Measurements from ENCODE around the gene LAMP5.

LAMP5 gene

DNA sequence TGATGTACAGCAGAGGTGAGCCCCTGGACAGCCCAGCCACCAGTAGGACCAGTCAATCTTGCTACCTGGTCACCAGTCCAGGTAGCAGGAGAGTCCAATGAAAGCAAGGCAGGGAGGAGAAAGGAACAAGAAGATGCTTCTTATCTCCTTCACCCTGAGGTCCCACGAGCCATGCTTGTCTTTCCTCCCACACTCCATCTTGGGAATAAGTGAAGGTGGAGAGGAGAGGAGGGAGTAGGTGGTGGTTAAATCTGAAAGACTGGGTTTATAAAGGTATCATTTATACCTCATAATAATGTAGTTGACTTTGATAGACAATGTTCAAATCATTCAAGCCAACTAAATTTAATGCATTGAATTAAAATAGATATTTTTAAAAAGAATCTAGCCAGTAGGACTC is 35.9 kb downstream of the LAMP5 start:
- DNase-seq = no peak

DNA sequence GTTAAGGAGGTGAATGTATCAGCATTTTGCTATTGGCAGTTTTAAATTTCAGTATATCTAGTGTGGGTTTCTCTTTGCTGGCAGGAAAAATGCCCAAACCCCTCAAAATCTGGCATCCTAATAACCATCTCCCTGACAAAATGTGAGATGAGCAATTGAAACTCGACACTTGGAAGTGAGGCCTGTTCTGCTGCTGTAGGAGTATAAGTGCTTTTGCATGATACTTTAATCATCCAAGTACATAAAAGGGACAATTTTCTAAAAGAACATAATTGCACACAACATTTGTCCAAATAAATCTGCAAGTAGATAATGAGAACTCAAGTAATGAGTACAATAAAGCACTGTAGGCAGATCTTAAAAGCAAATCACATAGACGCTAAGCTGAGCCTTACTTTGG is 36.5 kb downstream of the LAMP5 start:
- DNase-seq = no peak

DNA sequence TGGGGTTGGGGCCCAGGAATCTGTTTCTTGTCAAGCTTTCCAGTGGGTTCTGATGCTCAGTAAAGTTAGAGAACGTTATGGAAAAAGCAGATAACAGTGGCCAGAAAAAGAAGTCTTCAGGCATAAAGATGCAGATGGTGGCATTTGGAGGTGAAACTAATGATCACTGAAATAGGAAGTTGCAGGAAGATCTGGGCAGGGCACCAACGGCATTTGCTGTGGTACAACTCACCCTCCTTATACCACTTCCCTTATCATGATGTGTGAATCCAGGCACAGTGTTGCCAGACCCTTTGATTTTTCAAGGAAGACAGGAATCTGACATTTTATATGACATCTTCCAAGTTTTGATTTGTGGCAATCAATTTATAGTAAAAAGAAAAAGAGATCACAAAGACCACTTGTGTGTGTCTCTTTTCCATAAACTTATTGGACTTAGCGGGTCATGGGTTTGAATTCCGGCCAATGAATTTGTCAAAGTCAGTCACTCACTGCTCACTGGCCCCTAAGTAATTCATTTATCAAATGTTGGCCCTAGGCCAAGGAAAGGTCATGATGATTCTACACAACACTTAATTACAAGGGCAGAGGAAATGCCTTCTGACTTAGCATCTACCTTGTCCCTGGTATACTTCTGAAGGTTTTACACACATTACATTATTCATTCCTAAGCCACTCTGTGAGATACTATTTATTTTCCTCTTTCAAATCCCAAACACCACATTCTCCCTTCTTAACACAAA is 37.6 kb downstream of the LAMP5 start:
- DNase-seq = no peak

DNA sequence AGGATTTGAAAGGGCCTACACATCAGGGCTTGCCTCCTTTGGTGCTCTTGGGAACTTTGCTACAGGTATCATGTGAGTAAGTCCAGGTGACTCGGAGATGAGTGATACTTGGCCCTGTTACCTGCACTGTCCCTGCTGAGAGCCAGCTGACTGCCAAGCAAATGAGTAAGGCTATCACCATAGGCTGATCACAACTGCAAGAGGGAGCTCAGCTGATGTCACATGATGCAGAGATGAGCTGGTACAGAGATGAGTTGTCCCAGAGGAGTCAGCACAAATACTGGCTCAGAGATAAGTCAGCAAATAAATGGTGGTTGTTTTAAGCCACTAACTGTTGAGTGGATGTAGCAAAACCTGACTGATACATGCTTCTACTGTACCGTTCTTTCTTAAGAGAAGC is 41.4 kb downstream of the LAMP5 start:
- DNase-seq = no peak

DNA sequence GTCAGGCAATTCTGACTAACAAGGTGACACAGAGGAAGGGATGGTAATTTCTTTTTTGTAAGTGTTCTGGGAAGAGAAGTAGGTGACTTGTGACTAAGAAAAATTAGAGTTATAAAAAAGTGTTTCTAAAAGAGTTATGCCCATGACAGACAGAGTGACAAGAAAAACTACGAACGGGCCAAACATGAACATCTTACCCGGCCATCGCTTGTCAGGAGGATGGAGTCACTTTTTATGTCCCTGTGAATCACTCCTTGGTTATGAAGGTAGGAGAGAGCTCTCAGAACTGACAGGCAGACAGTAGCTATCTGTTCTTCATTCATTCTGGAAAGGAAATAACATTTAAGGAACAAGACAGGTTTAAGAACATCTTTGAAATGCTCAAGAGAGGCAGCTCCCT is 43.0 kb downstream of the LAMP5 start:
- DNase-seq = no peak

DNA sequence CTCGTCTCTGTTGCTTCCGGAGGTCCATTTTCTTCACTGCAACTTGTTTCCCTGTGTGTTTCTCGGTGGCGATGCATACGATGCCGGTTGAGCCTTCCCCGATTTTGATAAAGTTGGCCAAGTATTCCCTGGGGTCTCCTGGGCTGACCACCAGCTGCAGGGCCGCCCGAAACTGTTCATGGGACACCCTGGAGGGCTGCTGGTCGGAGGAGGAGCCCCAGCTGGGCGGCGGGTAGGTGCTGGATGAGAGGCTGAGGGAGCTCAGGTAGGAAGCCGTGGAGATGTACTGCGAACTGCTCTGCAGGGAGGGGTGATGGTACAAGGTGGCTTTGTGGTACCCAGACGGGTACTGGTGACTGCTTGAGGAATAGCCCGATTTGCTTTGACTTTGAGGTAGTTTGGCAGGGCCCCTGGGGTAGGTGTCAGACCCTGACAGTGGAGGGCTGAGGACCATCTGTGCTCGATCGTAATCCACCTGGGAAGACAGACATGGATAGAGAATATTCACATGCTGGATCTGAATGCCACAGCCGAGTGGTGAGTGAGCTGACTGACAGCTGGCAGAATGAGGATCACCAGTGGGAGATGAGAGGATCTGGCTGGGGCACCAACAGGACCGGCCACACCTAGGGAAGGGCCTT is 51.6 kb downstream of the LAMP5 start:
- no peak for DNase-seq

DNA sequence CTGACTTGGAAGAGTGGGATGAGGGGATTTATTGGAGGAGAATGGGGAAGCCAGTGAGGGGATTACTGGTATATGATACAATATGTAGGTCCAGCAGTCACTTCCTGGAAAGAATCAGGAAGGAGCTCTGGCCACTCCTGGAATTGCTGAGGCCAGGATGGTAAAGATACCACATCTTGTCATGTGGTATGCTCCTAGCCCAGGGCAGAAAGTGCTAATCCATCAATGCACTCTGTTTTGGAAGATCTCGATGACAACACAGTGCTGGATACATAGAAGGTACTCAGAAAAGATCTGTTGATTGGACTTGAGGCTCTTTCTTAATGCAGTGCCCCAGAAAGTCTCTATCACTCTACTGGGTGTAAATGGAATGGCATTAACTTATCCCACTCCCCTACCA is 52.6 kb downstream of the LAMP5 start:
- no peak for DNase-seq

DNA sequence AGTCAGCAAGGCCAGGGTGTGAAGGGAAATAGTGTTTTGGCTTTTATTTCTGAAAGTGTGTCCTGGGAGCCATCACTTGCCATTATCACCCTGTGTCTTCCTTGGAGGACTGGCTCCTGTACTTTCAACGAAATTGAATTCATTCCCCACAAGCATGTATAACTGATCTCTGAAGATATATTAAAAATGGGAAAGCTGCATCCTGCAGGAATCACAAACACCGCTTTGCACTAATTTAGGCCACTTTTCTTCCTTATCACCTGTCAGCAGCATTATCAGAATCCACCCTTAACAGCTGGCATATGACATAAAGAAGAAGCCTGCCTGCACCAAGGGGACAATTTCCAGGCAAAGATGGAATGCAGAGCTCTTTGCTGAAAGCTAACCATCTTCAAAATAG is 56.2 kb downstream of the LAMP5 start:
- DNase-seq = no peak

DNA sequence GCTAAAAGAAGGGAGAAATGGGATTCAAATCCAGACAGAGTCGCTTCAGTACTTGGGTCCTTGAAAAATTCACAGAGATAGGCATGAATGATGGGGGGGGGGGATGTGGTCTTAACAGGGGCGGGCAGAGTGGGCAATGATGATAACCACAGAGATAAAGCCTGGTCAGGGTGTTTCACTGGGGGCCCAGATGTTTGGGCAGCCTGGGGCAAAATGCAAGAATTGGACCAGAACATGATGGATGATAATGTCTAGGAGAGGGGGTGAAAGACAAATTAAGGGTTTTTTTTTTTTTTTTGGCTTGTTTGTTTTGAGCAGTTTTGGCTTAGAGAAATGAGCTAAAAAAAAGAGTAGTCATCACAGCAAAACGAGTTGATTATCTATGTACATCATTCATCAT is 57.4 kb downstream of the LAMP5 start:
- DNase-seq = no peak

DNA sequence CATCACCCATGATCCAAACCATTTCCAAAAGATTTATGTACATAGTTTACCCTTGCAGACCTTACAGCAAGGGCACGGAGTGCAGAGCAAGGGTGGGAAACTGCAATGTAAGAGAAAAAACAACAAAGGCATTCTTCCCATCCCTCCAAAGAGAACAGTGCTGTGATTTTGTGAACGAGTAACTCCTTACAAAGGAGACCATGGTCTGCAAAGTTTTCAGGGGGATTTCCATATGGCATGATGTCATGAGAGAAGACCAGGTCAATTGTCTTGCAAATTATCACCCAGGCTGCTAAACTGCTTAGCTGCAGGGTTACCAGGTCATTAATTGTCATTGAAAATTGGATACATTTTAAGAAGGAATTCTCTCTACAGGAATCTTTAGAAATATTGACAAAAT is 58.3 kb downstream of the LAMP5 start:
- DNase-seq = no peak

DNA sequence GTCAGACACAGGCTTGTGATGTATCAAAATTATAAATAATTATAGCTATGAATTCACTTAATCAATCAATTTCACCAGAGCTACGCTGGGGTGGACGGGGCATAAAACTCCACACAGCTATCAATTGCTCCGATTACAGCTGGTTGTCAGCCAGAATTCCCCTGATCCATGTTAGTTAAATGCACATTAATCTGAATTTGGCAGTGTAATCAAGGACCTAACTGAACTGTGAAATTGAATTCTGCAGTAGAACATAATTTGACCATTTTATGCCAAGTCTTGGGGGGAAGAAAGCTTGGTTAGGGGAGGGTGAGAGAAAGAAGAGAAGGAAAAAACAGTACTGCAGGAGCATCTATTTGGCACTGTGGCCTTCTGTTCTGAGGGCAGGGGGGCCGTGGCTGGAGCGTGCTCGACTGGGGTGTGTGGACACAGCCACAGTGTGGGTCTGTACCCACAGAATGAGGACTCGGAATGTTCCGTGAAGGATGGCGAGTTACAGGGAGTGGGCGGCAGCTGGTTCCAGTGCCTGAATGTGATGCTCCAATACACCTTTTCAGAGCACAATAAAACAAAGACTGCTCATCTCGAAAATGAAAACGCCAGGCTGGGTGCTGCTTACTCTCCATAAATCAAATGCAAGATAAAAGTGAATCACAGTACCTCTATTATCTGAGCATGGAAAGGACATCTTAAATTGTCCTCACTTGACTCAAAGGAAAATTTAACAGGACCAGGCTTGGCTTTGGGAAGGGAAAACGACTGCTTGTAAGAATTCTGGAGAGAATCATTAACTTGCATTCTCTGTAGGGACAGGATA is 59.2 kb downstream of the LAMP5 start:
- DNase-seq = no peak

DNA sequence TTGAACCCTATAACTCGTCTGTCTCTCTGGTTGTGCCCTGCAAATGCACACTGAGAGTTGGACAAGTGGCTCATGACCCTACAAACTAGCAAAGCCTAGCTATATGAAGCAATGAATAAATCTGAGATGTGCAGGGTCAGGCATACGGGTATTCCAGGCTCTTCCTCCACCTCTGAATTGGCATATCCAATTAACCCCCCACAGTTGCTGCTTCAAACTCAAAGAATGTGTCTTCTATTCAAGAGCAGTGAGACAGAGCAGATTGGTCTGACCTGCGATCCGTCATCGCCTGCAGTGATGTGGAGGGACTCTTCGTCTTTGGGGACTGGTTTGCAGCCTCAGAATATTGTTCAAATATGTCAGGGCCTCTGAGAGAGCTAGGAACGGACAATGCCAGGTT is 59.8 kb downstream of the LAMP5 start:
- no peak for DNase-seq

DNA sequence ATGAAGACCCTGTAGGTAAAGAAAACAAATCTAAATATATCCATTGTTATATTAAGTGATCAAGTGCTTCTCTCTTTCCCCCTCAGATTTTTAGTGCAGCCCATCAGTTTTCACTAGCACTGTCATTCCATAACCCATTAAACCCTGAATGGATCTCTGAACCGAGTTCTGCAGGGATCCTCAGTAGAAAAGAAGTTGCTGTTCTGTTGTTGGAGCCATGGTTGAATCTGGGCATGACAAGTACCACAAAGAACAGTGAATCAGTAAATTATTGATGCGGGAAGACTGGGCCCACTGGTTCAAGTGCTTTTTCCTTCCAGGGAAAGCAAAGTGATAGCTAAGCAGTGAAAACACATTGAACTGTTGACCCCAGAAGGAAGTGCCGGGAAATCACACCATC is 60.4 kb downstream of the LAMP5 start:
- DNase-seq = no peak

DNA sequence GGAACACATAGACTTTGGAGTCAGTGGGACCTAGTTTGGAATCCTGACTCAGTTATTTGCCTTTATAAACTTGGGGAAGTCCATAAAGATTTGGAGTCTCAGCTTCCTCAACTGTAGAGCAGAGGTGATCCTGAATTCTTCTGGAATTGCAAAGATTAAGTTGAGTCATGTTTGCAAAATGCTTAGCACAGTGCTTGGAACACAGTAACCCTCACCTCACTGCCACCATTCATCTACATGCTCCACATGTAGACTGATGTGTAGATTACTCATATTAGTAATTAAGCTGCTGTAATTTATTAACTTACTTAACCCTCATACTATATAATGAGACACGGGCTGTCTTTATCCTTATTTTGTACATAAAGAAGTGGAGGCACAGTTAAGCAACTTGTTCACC is 61.4 kb downstream of the LAMP5 start:
- DNase-seq = no peak

DNA sequence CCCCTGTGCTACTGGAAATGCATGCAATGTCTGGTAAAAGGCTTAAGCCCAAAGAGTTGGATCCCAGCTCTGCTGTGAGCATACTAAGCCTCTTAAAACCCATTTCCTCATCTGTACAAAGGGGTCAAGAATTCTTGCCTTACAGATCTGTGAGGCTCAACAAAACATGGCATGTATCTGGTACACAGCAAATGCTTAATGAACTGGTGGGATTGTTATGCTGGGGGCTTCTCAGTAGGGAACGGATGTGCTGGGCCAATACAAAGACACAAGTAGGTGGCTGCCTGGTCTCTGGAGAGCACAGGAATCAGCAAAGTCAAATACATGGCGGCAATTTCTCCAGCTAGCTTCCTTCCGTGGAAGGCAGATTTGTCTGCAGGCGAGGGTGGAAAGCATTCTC is 62.3 kb downstream of the LAMP5 start:
- no peak for DNase-seq

DNA sequence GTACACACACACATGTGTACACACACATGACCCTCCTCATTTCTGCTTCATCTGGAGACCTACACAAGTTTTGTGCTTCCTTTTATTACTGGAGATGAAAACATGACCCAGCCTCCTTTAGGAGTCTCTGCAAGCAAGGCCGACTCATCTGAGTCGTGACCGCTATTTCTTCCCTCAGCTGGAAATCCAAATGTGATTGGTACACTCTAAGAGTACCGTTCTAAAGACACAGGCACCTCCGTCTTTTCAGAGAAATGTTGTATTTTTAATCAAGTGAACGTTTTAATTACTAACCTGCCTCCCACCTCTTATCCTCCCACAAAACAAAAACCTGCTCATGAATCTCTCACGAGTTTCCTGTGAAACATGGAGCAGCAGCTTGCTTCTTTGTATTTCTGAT is 63.0 kb downstream of the LAMP5 start:
- DNase-seq = no peak

DNA sequence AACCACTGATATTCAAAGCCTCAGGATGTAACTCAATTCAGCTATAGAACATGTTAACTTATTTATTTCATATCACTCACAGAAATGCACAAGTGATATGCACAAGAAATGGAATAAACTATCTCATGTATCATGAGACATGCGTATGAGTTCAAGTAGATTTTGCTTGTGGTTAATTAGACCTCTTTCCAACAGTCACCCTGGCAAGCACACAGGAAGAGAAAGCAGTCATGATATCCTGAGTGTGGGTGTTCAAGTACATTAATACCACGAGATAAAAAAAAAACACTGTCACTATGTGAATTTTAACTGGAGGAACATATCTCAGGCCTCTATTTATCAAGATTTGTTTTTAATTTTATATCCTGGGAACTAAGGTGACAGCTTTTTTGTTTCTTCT is 64.2 kb downstream of the LAMP5 start:
- DNase-seq = no peak

Data from bone marrow (tissue), 2 donors.